ENCODE results near the gene DOK4. TPM values are rescaled to one million over a fixed set of nuclear protein-coding genes. Genes with fewer than 3 reads are reported as not detected.

DOK4 gene
- total RNA-seq, 1 experiment from 2014 or later = 13.1 TPM

GRCh38 chr16:57478396-57479204 lies 7.7 kb downstream of the DOK4 start:
- Histone ChIP-seq H3K4me1 (ENCODE audit: insufficient read depth, low read length) (peaks cover 7% of the 10 kb centered on the region; the same call in 1 of the 2 replicates), H3K27ac (ENCODE audit: insufficient read length, low read depth, low read length) (no peak overlapping the region), H2BK15ac (ENCODE audit: low read depth, low read length) (no peak overlapping the region), H2AFZ (ENCODE audit: low read length) (no peak overlapping the region), H2BK12ac (ENCODE audit: insufficient read length, low read depth, low read length) (no peak overlapping the region), H3K4me2 (ENCODE audit: insufficient read depth, insufficient read length, low read length) (peak overlapping the region; percentile 77), H3K23me2 (ENCODE audit: insufficient read length, low read depth, low read length, poor library complexity, severe bottlenecking) (peaks cover 8% of the 10 kb centered on the region), H2BK5ac (ENCODE audit: insufficient read length, low read length) (no peak overlapping the region), H3K56ac (ENCODE audit: insufficient read length, low read depth, low read length) (no peak overlapping the region), H2BK120ac (ENCODE audit: low read depth, low read length, poor library complexity, severe bottlenecking) (no peak overlapping the region), H4K91ac (ENCODE audit: insufficient read length, low read depth, low read length) (no peak overlapping the region), H4K5ac (ENCODE audit: insufficient read length, low read depth, low read length) (no peak overlapping the region), H3K4ac (ENCODE audit: low read depth, low read length) (no peak overlapping the region), H3K18ac (ENCODE audit: insufficient read length, low read depth, low read length) (no peak overlapping the region), H3K23ac (ENCODE audit: insufficient read length, low read depth, low read length) (no peak overlapping the region), H4K20me1 (ENCODE audit: control insufficient read depth, insufficient read depth, insufficient read length) (no peaks in the 10 kb centered on the region), H3T11ph (ENCODE audit: low read length) (no peak overlapping the region), H4K8ac (replicated peaks; ENCODE audit: insufficient read length, low read depth, low read length) (no peak overlapping the region), H2AK5ac (ENCODE audit: insufficient read length, low read length) (no peak overlapping the region), H3K9me3 (ENCODE audit: control insufficient read depth, low read depth, low read length) (no peaks in the 10 kb centered on the region), H3K27me3 (ENCODE audit: insufficient read depth, low read length) (no peaks in the 10 kb centered on the region), H3K79me2 (ENCODE audit: insufficient read depth, low read length) (no peaks in the 10 kb centered on the region), H3K14ac (ENCODE audit: insufficient read depth, low read length) (no peak overlapping the region; the same call in 1 of the 2 replicates), H2BK20ac (ENCODE audit: low read depth, low read length, poor library complexity, severe bottlenecking) (no peak overlapping the region), H3K79me1 (ENCODE audit: insufficient read depth, low read depth, low read length, poor library complexity, severe bottlenecking) (no peaks in the 10 kb centered on the region), H3K9ac (ENCODE audit: extremely low read depth, insufficient read length, low read length) (no peak overlapping the region)
- Mint-ChIP-seq H3K4me3 (peak overlapping the region; percentile 75 to 77), H3K4me1 (peaks cover 25 to 54% of the 10 kb centered on the region in 2 experiments), H3K27me3 (ENCODE audit: low read depth) (peaks cover 12% of the 10 kb centered on the region), H3K9me3 (no peaks in the 10 kb centered on the region), H3K36me3 (ENCODE audit: insufficient read depth in 1 of 3, low read depth in 3 of 3) (peaks cover 0 to 6% (median 4%) of the 10 kb centered on the region in 3 experiments; a peak in 4 of 7 replicates), H3K27ac (peak overlapping the region in 1 of 3 experiments; percentile 3; a peak in 1 of 7 replicates)
- WGBS (ENCODE audit: extremely low coverage, insufficient read length, low lambda C conversion rate) = 100% methylated on average over 1 of the region's 15 CpGs
- no peak for TF ChIP-seq CTCF (conservative IDR thresholded peaks at IDR 0.05)
- DNase-seq = no peak

All from H9 (cell line).